ENCODE results near the gene SLC25A47.
"Not testable (repeated sequence)": the region's sequence is repeated elsewhere in the genome, so short reads cannot be mapped to it uniquely, and the experiment has no call there.

Gene SLC25A47

GRCh38 chr14:100323121-100323941 is at the start of gene SLC25A47:
TSS of gene SLC25A47 (plus strand) at chr14:100323339. CDS start at chr14:100323415, 76 bp downstream.
- no peak for DNase-seq (ENCODE audit: low read depth in 2 of 2)

GRCh38 chr14:100274250-100274649 is 48.9 kb upstream of the SLC25A47 start:
- DNase-seq (ENCODE audit: low read depth in 2 of 2) = no peak

GRCh38 chr14:100275214-100275613 is 47.9 kb upstream of the SLC25A47 start:
- DNase-seq (ENCODE audit: low read depth in 2 of 2) = no peak

GRCh38 chr14:100278702-100279101 is 44.4 kb upstream of the SLC25A47 start:
- no peak for DNase-seq (ENCODE audit: low read depth in 2 of 2)

- DNase-seq (ENCODE audit: low read depth in 2 of 2) = no peak
Observed at GRCh38 chr14:100279133-100279532, 44.0 kb upstream of the SLC25A47 start.

- DNase-seq (ENCODE audit: low read depth in 2 of 2) = no peak
Observed at GRCh38 chr14:100279563-100279962, 43.6 kb upstream of the SLC25A47 start.

GRCh38 chr14:100281286-100282082 is 41.7 kb upstream of the SLC25A47 start:
- DNase-seq (ENCODE audit: low read depth in 2 of 2) = no peak

GRCh38 chr14:100282083-100282350 is 41.1 kb upstream of the SLC25A47 start:
- DNase-seq (ENCODE audit: low read depth in 2 of 2) = no peak

GRCh38 chr14:100282766-100283419 is 40.2 kb upstream of the SLC25A47 start:
- DNase-seq (ENCODE audit: low read depth in 2 of 2) = no peak

GRCh38 chr14:100283436-100283835 is 39.7 kb upstream of the SLC25A47 start:
- not testable (repeated sequence) for DNase-seq (ENCODE audit: low read depth in 2 of 2)

- DNase-seq (ENCODE audit: low read depth in 2 of 2) = no peak
Observed at GRCh38 chr14:100283984-100284881, 38.9 kb upstream of the SLC25A47 start.

GRCh38 chr14:100285021-100285912 is 37.9 kb upstream of the SLC25A47 start:
- peak; percentile 60 to 65 for DNase-seq (ENCODE audit: low read depth in 2 of 2)

- DNase-seq (ENCODE audit: low read depth in 2 of 2) = no peak
Observed at GRCh38 chr14:100285913-100286400, 37.2 kb upstream of the SLC25A47 start.

- DNase-seq (ENCODE audit: low read depth in 2 of 2) = no peak
Observed at GRCh38 chr14:100286484-100287191, 36.5 kb upstream of the SLC25A47 start.

GRCh38 chr14:100287202-100287997 is 35.7 kb upstream of the SLC25A47 start:
- DNase-seq (ENCODE audit: low read depth in 2 of 2) = no peak

- not testable (repeated sequence) for DNase-seq (ENCODE audit: low read depth in 2 of 2)
Observed at GRCh38 chr14:100287998-100288295, 35.2 kb upstream of the SLC25A47 start.

- no peak for DNase-seq (ENCODE audit: low read depth in 2 of 2)
Observed at GRCh38 chr14:100288382-100289185, 34.6 kb upstream of the SLC25A47 start.

- DNase-seq (ENCODE audit: low read depth in 2 of 2) = no peak
Observed at GRCh38 chr14:100289916-100290606, 33.1 kb upstream of the SLC25A47 start.

Measured in stimulated activated CD8-positive, alpha-beta memory T cell treated with anti-CD3 and anti-CD28 coated beads, Interleukin-2, amount 100 ng/mL, for 1 hour (primary cell).